HepG2 (cell line): Measurements from ENCODE around the gene SMIM45.

Source experiments
- ADNP ChIP-seq: sonication (generic); formaldehyde crosslinking; IDR thresholded peaks from 2 replicates; pipeline ENCODE4 v1.4.0; 2020; ENCODE audit warnings: missing genetic modification reagents
- BATF2 ChIP-seq: sonication (generic); formaldehyde crosslinking; IDR thresholded peaks from 2 replicates; pipeline ENCODE4 v1.8.0; 2022; ENCODE audit warnings: mild to moderate bottlenecking, missing genetic modification reagents, moderate library complexity
- DBP ChIP-seq: sonication (generic); formaldehyde crosslinking; IDR thresholded peaks from 2 replicates; pipeline ENCODE4 v1.4.0; 2020; ENCODE audit warnings: missing genetic modification reagents; ENCODE audit errors: not compliant biosample characterization
- DNMT1 ChIP-seq: sonication (generic); formaldehyde crosslinking; IDR thresholded peaks from 2 replicates; pipeline ENCODE4 v1.5.1; 2020; ENCODE audit warnings: mild to moderate bottlenecking, missing genetic modification reagents
- HMGXB3 ChIP-seq: sonication (generic); formaldehyde crosslinking; IDR thresholded peaks from 2 replicates; pipeline ENCODE4 v1.4.0; 2020; ENCODE audit warnings: missing genetic modification reagents, borderline replicate concordance
- KLF6 ChIP-seq: IDR thresholded peaks from 2 replicates; pipeline ENCODE4 v1.8.0; 2016; ENCODE audit warnings: missing biosample characterization, missing genetic modification reagents
- NFKBIZ ChIP-seq: IDR thresholded peaks from 2 replicates; pipeline ENCODE4 v1.6.1; 2018; ENCODE audit warnings: missing genetic modification reagents, missing compliant biosample characterization
- POLR2G ChIP-seq: fragments of 200-400 bp; formaldehyde crosslinking; IDR thresholded peaks from 2 replicates; pipeline ENCODE4 v1.6.1; 2018; ENCODE audit warnings: mild to moderate bottlenecking, low read depth, low read length, moderate library complexity
- PRDM10 ChIP-seq: sonication (generic); formaldehyde crosslinking; IDR thresholded peaks from 2 replicates; pipeline ENCODE4 v1.4.0; 2020; ENCODE audit warnings: low read depth, missing genetic modification reagents
- SIX4 ChIP-seq: sonication (generic); formaldehyde crosslinking; IDR thresholded peaks from 2 replicates; pipeline ENCODE4 v1.4.0; 2020; ENCODE audit warnings: missing genetic modification reagents
- SP4 ChIP-seq: sonication (generic); formaldehyde crosslinking; IDR thresholded peaks from 2 replicates; pipeline ENCODE4 v1.8.1; 2023; ENCODE audit warnings: mild to moderate bottlenecking, missing genetic modification reagents
- TAF1 ChIP-seq: sonication (generic); formaldehyde crosslinking; IDR thresholded peaks from 2 replicates; pipeline ENCODE4 v1.4.0; 2020; ENCODE audit warnings: missing genetic modification reagents
- TRIM24 ChIP-seq: sonication (generic); formaldehyde crosslinking; IDR thresholded peaks from 2 replicates; pipeline ENCODE4 v1.8.0; 2022; ENCODE audit warnings: mild to moderate bottlenecking, missing genetic modification reagents
- ZBTB3 ChIP-seq: sonication (generic); formaldehyde crosslinking; IDR thresholded peaks from 2 replicates; pipeline ENCODE4 v1.4.0; 2020; ENCODE audit warnings: low read depth, mild to moderate bottlenecking, moderate library complexity, missing genetic modification reagents, borderline replicate concordance
- ZBTB38 ChIP-seq: sonication (generic); formaldehyde crosslinking; IDR thresholded peaks from 2 replicates; pipeline ENCODE4 v1.5.1; 2020; ENCODE audit warnings: mild to moderate bottlenecking, missing genetic modification reagents
- ZC3H4 ChIP-seq: sonication (generic); formaldehyde crosslinking; IDR thresholded peaks from 2 replicates; pipeline ENCODE4 v1.4.0; 2020; ENCODE audit warnings: missing genetic modification reagents, borderline replicate concordance
- ZFP36L1 ChIP-seq: sonication (generic); formaldehyde crosslinking; IDR thresholded peaks from 2 replicates; pipeline ENCODE4 v1.8.0; 2022; ENCODE audit warnings: mild to moderate bottlenecking, missing genetic modification reagents, moderate library complexity
- ZFYVE20 ChIP-seq: sonication (generic); formaldehyde crosslinking; IDR thresholded peaks from 2 replicates; pipeline ENCODE4 v1.8.0; 2023; ENCODE audit warnings: low read depth, mild to moderate bottlenecking, moderate library complexity, missing genetic modification reagents, borderline replicate concordance
- ZNF292 ChIP-seq: sonication (generic); formaldehyde crosslinking; IDR thresholded peaks from 2 replicates; pipeline ENCODE4 v1.8.1; 2022; ENCODE audit warnings: mild to moderate bottlenecking, low read depth, missing genetic modification reagents, borderline replicate concordance
- ZSCAN21 ChIP-seq: sonication (generic); formaldehyde crosslinking; IDR thresholded peaks from 2 replicates; pipeline ENCODE4 v1.8.0; 2022; ENCODE audit warnings: mild to moderate bottlenecking, missing genetic modification reagents, moderate library complexity, borderline replicate concordance

The SMIM45 gene

GRCh38 chr22:41940832-41941765 is 10.9 kb upstream of the SMIM45 start (continued):
- TF ChIP-seq HMGXB3 (no peak; the same call in 1 of the 2 replicates), ZBTB3 (no peak), ZNF292 (CRISPR knock-in tag) (no peak), POLR2G (no peak), NFKBIZ (CRISPR knock-in tag) (no peak), TRIM24 (no peak), ZFP36L1 (CRISPR knock-in tag) (no peak), DNMT1 (CRISPR knock-in tag) (peak; percentile 57; the same call in 1 of the 2 replicates), ZC3H4 (CRISPR knock-in tag) (no peak), BATF2 (CRISPR knock-in tag) (no peak), SP4 (CRISPR knock-in tag) (peak; percentile 31; the same call in 1 of the 2 replicates), ZFYVE20 (no peak), KLF6 (no peak), ADNP (no peak), DBP (CRISPR knock-in tag) (no peak), PRDM10 (CRISPR knock-in tag) (no peak; the same call in 1 of the 2 replicates), TAF1 (CRISPR knock-in tag) (no peak), ZSCAN21 (CRISPR knock-in tag) (no peak), SIX4 (no peak), ZBTB38 (CRISPR knock-in tag) (peak; percentile 55; the same call in 1 of the 2 replicates)
